Liver (tissue), 9 donors: ENCODE data around the gene SRGAP3. TPM values are rescaled to one million over a fixed set of nuclear protein-coding genes. Genes with fewer than 3 reads are reported as not detected.

ENCODE experiments used
- DNase-seq: peaks from one replicate; pipeline ENCODE4 v3.0.0-alpha.2; 2017; ENCODE audit warnings: low spot score
- H3K27ac ChIP-seq, 2 donors: one replicate each; pipeline ENCODE4 v1.7.0; 2013; ENCODE audit warnings: inconsistent platforms in 2 of 2, low read length in 2 of 2, control low read depth in 1 of 2, low read depth in 1 of 2, mild to moderate bottlenecking in 1 of 2
- H3K27me3 ChIP-seq, 4 donors: one replicate each; pipeline versions ENCODE4 v1.6.1 to v1.7.0; 2013; ENCODE audit warnings: low read length in 3 of 4, inconsistent platforms in 1 of 4, mild to moderate bottlenecking in 1 of 4, moderate library complexity in 1 of 4; ENCODE audit not compliant: control insufficient read depth in 4 of 4, insufficient read depth in 4 of 4
- H3K36me3 ChIP-seq, 4 donors: one replicate each; pipeline versions ENCODE4 v1.6.1 to v1.7.0; 2013; ENCODE audit warnings: low read length in 3 of 4, mild to moderate bottlenecking in 3 of 4, low read depth in 1 of 4, moderate library complexity in 1 of 4; ENCODE audit not compliant: control insufficient read depth in 4 of 4, insufficient read depth in 3 of 4
- H3K4me1 ChIP-seq, 4 donors: one replicate each; pipeline versions ENCODE4 v1.6.1 to v1.7.0; 2013; ENCODE audit warnings: low read length in 3 of 4, mild to moderate bottlenecking in 3 of 4, moderate library complexity in 1 of 4; ENCODE audit not compliant: control insufficient read depth in 4 of 4, insufficient read depth in 4 of 4
- H3K4me3 ChIP-seq, 3 donors: one replicate each; pipeline versions ENCODE4 v1.6.1 to v1.7.0; 2013; ENCODE audit warnings: low read length in 3 of 3, control low read depth in 1 of 3, low read depth in 1 of 3, mild to moderate bottlenecking in 1 of 3
- H3K9ac ChIP-seq, 2 donors: one replicate each; pipeline ENCODE4 v1.7.0; 2013; ENCODE audit warnings: low read length in 2 of 2, mild to moderate bottlenecking in 2 of 2, moderate library complexity in 2 of 2, control low read depth in 1 of 2, low read depth in 1 of 2
- H3K9me3 ChIP-seq, 4 donors: one replicate each; pipeline versions ENCODE4 v1.6.1 to v1.7.0; 2013; ENCODE audit warnings: low read length in 3 of 4; ENCODE audit not compliant: control insufficient read depth in 4 of 4
- EGR1 ChIP-seq, 2 donors: IDR thresholded peaks; 2 replicates each; pipeline ENCODE4 v1.6.1; 2016 to 2018; ENCODE audit warnings: antibody characterized with exemption in 2 of 2, low read depth in 2 of 2
- FOXA1 ChIP-seq: IDR thresholded peaks from 2 replicates; pipeline ENCODE4 v1.6.1; 2016; ENCODE audit warnings: antibody characterized with exemption
- FOXA2 ChIP-seq: IDR thresholded peaks from 2 replicates; pipeline ENCODE4 v1.6.1; 2016; ENCODE audit warnings: antibody characterized with exemption
- GABPA ChIP-seq, 2 donors: IDR thresholded peaks in 1 of 2; conservative IDR thresholded peaks in 1 of 2; 2 replicates each; pipeline ENCODE4 v1.6.1; 2016; ENCODE audit warnings: antibody characterized with exemption in 2 of 2, mild to moderate bottlenecking in 1 of 2, moderate library complexity in 1 of 2
- HNF4A ChIP-seq, 2 donors: conservative IDR thresholded peaks; 2 replicates each; pipeline ENCODE4 v1.6.1; 2016; ENCODE audit warnings: antibody characterized with exemption in 2 of 2, mild to moderate bottlenecking in 2 of 2
- HNF4G ChIP-seq: IDR thresholded peaks from 2 replicates; pipeline ENCODE4 v1.6.1; 2016; ENCODE audit warnings: antibody characterized with exemption
- JUND ChIP-seq, 2 donors: IDR thresholded peaks; 2 replicates each; pipeline ENCODE4 v1.6.1; 2016; ENCODE audit warnings: antibody characterized with exemption in 2 of 2
- NR2F2 ChIP-seq: IDR thresholded peaks from 2 replicates; pipeline ENCODE4 v1.6.1; 2016; ENCODE audit warnings: antibody characterized with exemption
- RAD21 ChIP-seq, 2 donors: IDR thresholded peaks; 2 replicates each; pipeline ENCODE4 v1.6.1; 2016; ENCODE audit warnings: antibody characterized with exemption in 2 of 2, mild to moderate bottlenecking in 2 of 2
- RXRA ChIP-seq, 2 donors: IDR thresholded peaks; 2 replicates each; pipeline ENCODE4 v1.6.1; 2017 to 2018; ENCODE audit warnings: antibody characterized with exemption in 2 of 2, mild to moderate bottlenecking in 1 of 2
- SP1 ChIP-seq: IDR thresholded peaks from 2 replicates; pipeline ENCODE4 v1.6.1; 2018; ENCODE audit warnings: antibody characterized with exemption, mild to moderate bottlenecking
- TAF1 ChIP-seq: conservative IDR thresholded peaks from 2 replicates; pipeline ENCODE4 v1.6.1; 2016; ENCODE audit warnings: antibody characterized with exemption, mild to moderate bottlenecking
- YY1 ChIP-seq: IDR thresholded peaks from 2 replicates; pipeline ENCODE4 v1.6.1; 2016; ENCODE audit warnings: antibody characterized with exemption, mild to moderate bottlenecking
- WGBS: extraction: QIAGEN DNeasy Blood & Tissue Kit; methylation state at CpG from one replicate; pipeline ENCODE4 v1.1.7; 2013; 5-methylcytosine and 5-hydroxymethylcytosine counted together
- polyA plus RNA-seq, 2 donors: library from polyadenylated mRNA; stranded (reverse) in 1 of 2; unstranded in 1 of 2; fragments of 200-250 nt in 1 of 2; fragments of >200 nt in 1 of 2; fragmentation: Nextera tagmentation in 1 of 2; extraction: Ambion mirVana in 1 of 2; gene quantifications; one replicate each; pipeline versions ENCODE4 v1.2.1 to v1.2.3, GENCODE V29; 2013 to 2015
- total RNA-seq, 2 donors: library from RNA; depleted of rRNA; stranded (reverse); fragments of >200 nt; gene quantifications; one replicate each; pipeline ENCODE4 v1.2.3, GENCODE V29; 2014
- TF ChIP-seq, protein P1 (sequence below): IDR thresholded peaks from 2 replicates; pipeline ENCODE4 v1.6.1; 2016; ENCODE audit warnings: antibody characterized with exemption
- TF ChIP-seq, protein P2 (sequence below): IDR thresholded peaks from 2 replicates; pipeline ENCODE4 v1.6.1; 2016; ENCODE audit warnings: antibody characterized with exemption
- TF ChIP-seq, protein P3 (sequence below): fragments of 150-350 bp; IDR thresholded peaks from 2 replicates; pipeline ENCODE4 v1.5.1; 2017; ENCODE audit warnings: improper control_type of control experiment, low read depth, low read length; ENCODE audit not compliant: missing input control
- TF ChIP-seq, protein P4 (sequence below): IDR thresholded peaks from 2 replicates; pipeline ENCODE4 v1.6.1; 2016; ENCODE audit warnings: antibody characterized with exemption
- TF ChIP-seq, protein P5 (sequence below): IDR thresholded peaks from 2 replicates; pipeline ENCODE4 v1.6.1; 2016; ENCODE audit warnings: antibody characterized with exemption, mild to moderate bottlenecking
- donor health status: healthy.
- donor health status: healthy.
- donor health status: healthy.
- donor health status: healthy.
- donor health status: healthy.

SRGAP3 gene
- total and polyA plus RNA-seq, 4 donors = 0.61 to 4.2 (median 1.6) TPM

DNA sequence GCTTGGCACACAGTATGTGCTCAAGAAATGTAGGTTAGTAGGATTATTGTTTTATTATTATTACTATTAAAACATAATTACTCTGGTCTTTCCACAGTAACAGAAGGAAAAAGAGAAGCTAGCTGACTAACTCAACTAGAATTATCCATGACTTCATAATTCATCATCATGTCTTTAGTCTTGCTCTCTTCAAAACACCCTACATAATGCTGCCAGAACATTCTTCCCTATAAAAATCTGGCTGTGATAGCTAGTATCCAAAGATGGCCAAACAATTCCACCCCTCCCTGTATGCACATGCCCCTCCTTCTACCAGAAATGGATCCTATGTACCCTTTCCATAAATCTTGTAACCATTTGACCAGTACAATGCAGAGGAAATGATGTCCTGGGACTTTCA is 48.8 kb upstream of the SRGAP3 start (continued):
- TF ChIP-seq, protein P1, sequence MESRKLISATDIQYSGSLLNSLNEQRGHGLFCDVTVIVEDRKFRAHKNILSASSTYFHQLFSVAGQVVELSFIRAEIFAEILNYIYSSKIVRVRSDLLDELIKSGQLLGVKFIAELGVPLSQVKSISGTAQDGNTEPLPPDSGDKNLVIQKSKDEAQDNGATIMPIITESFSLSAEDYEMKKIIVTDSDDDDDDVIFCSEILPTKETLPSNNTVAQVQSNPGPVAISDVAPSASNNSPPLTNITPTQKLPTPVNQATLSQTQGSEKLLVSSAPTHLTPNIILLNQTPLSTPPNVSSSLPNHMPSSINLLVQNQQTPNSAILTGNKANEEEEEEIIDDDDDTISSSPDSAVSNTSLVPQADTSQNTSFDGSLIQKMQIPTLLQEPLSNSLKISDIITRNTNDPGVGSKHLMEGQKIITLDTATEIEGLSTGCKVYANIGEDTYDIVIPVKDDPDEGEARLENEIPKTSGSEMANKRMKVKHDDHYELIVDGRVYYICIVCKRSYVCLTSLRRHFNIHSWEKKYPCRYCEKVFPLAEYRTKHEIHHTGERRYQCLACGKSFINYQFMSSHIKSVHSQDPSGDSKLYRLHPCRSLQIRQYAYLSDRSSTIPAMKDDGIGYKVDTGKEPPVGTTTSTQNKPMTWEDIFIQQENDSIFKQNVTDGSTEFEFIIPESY = no peak
- TF ChIP-seq FOXA2 = no peak
- no peak for TF ChIP-seq HNF4G
- no peak for TF ChIP-seq EGR1 (IDR thresholded peaks at IDR 0.05; ENCODE audit: low read depth in 2 of 2)
- no peak for TF ChIP-seq YY1
- TF ChIP-seq, protein P2, sequence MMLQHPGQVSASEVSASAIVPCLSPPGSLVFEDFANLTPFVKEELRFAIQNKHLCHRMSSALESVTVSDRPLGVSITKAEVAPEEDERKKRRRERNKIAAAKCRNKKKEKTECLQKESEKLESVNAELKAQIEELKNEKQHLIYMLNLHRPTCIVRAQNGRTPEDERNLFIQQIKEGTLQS = no peak
- TF ChIP-seq RXRA (IDR thresholded peaks at IDR 0.05) = no peak
- no peak for TF ChIP-seq GABPA (IDR thresholded peaks at IDR 0.05 in 1 of 2, conservative IDR thresholded peaks at IDR 0.05 in 1 of 2)
- no peak for TF ChIP-seq RAD21 (IDR thresholded peaks at IDR 0.05)

DNA sequence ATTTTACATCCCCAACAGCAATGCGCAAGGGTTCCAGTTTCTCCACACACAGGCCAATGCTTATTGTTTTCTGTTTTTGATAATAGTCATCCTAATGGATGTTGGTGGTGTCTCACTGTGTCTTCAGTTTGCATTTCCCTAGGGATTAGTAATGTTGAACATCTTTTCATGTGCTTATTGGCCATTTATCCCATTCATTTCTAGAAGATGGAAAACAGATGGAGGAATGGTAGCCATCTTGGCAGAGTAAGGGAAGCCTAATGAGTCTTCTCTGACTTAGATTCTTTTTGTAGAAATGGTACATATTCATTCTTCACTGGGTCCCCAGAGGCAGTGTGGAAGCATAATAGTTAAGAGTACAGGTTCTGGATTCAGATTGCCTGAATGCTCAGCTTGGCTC is 46.8 kb upstream of the SRGAP3 start:
- H3K9me3 ChIP-seq = no peaks in the 10 kb centered on the region
- no peak overlapping the region for H3K9ac ChIP-seq
- WGBS = 92% methylated on average over 1 of the region's 1 CpG
- no peaks in the 10 kb centered on the region for H3K27me3 ChIP-seq
- no peak overlapping the region for H3K27ac ChIP-seq
- no peaks in the 10 kb centered on the region for H3K4me1 ChIP-seq
- TF ChIP-seq, protein P1 = no peak
- TF ChIP-seq NR2F2 = no peak
- no peak for TF ChIP-seq FOXA2
- TF ChIP-seq TAF1 = no peak
- TF ChIP-seq FOXA1 = no peak
- no peak for TF ChIP-seq YY1
- TF ChIP-seq RAD21 (IDR thresholded peaks at IDR 0.05) = no peak
- no peak for TF ChIP-seq RXRA (IDR thresholded peaks at IDR 0.05)
- no peak for TF ChIP-seq HNF4G
- no peak for TF ChIP-seq EGR1 (IDR thresholded peaks at IDR 0.05; ENCODE audit: low read depth in 2 of 2)
- TF ChIP-seq GABPA (IDR thresholded peaks at IDR 0.05 in 1 of 2, conservative IDR thresholded peaks at IDR 0.05 in 1 of 2) = no peak
- TF ChIP-seq, protein P3, sequence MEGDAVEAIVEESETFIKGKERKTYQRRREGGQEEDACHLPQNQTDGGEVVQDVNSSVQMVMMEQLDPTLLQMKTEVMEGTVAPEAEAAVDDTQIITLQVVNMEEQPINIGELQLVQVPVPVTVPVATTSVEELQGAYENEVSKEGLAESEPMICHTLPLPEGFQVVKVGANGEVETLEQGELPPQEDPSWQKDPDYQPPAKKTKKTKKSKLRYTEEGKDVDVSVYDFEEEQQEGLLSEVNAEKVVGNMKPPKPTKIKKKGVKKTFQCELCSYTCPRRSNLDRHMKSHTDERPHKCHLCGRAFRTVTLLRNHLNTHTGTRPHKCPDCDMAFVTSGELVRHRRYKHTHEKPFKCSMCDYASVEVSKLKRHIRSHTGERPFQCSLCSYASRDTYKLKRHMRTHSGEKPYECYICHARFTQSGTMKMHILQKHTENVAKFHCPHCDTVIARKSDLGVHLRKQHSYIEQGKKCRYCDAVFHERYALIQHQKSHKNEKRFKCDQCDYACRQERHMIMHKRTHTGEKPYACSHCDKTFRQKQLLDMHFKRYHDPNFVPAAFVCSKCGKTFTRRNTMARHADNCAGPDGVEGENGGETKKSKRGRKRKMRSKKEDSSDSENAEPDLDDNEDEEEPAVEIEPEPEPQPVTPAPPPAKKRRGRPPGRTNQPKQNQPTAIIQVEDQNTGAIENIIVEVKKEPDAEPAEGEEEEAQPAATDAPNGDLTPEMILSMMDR = no peak
- no peak for TF ChIP-seq SP1
- no peak for TF ChIP-seq JUND (IDR thresholded peaks at IDR 0.05)
- TF ChIP-seq, protein P4, sequence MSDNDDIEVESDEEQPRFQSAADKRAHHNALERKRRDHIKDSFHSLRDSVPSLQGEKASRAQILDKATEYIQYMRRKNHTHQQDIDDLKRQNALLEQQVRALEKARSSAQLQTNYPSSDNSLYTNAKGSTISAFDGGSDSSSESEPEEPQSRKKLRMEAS = no peak
- TF ChIP-seq, protein P2 = no peak
- TF ChIP-seq, protein P5, sequence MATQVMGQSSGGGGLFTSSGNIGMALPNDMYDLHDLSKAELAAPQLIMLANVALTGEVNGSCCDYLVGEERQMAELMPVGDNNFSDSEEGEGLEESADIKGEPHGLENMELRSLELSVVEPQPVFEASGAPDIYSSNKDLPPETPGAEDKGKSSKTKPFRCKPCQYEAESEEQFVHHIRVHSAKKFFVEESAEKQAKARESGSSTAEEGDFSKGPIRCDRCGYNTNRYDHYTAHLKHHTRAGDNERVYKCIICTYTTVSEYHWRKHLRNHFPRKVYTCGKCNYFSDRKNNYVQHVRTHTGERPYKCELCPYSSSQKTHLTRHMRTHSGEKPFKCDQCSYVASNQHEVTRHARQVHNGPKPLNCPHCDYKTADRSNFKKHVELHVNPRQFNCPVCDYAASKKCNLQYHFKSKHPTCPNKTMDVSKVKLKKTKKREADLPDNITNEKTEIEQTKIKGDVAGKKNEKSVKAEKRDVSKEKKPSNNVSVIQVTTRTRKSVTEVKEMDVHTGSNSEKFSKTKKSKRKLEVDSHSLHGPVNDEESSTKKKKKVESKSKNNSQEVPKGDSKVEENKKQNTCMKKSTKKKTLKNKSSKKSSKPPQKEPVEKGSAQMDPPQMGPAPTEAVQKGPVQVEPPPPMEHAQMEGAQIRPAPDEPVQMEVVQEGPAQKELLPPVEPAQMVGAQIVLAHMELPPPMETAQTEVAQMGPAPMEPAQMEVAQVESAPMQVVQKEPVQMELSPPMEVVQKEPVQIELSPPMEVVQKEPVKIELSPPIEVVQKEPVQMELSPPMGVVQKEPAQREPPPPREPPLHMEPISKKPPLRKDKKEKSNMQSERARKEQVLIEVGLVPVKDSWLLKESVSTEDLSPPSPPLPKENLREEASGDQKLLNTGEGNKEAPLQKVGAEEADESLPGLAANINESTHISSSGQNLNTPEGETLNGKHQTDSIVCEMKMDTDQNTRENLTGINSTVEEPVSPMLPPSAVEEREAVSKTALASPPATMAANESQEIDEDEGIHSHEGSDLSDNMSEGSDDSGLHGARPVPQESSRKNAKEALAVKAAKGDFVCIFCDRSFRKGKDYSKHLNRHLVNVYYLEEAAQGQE = no peak
- TF ChIP-seq HNF4A (conservative IDR thresholded peaks at IDR 0.05) = no peak
- no peak overlapping the region for H3K4me3 ChIP-seq
- H3K36me3 ChIP-seq = no peaks in the 10 kb centered on the region
- no peak for DNase-seq
